ENCODE results near the gene TTC9.

The TTC9 gene

GRCh38 chr14:70643967-70644366 is 2.3 kb downstream of the TTC9 start:
- TF ChIP-seq CTCF (IDR thresholded peaks at IDR 0.05), result no peak
- Histone ChIP-seq H3K27ac (no peak overlapping the region), H3K4me3 (no peak overlapping the region)
- no peak for DNase-seq (ENCODE audit: low spot score)

- no peak for TF ChIP-seq CTCF (IDR thresholded peaks at IDR 0.05)
- Histone ChIP-seq H3K27ac (no peak overlapping the region), H3K4me3 (no peak overlapping the region)
- no peak for DNase-seq (ENCODE audit: low spot score)
Observed at GRCh38 chr14:70645892-70646291, 4.2 kb downstream of the TTC9 start.

GRCh38 chr14:70646705-70647104 is 5.0 kb downstream of the TTC9 start:
- no peak for DNase-seq (ENCODE audit: low spot score)
- Histone ChIP-seq H3K27ac (no peak overlapping the region), H3K4me3 (no peak overlapping the region)
- no peak for TF ChIP-seq CTCF (IDR thresholded peaks at IDR 0.05)

DNA sequence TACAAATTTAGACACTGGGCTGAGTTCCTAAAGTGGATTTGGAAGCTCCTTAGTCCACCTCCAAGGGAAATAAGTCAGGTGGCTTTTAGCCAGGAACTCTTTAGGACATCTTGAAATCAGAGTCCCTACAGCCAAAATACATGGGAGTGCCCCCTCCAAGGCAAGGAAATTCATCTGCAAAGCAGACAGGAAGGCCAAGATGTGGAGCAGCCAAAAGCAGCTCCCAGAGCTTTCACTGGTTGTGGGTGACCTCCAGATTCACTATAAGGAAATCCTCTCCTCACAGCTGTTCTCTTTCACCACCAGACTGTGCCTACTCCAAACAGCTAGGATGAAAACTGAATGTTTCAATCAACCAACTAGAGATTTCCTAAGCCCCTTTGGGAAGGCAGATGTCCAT is 6.6 kb downstream of the TTC9 start:
- DNase-seq (ENCODE audit: low spot score), result no peak
- no peak for TF ChIP-seq CTCF (IDR thresholded peaks at IDR 0.05)
- no peak overlapping the region for H3K4me3 ChIP-seq
- no peak overlapping the region for H3K27ac ChIP-seq

- TF ChIP-seq CTCF (IDR thresholded peaks at IDR 0.05), result no peak
Observed at GRCh38 chr14:70649803-70650202, 8.1 kb downstream of the TTC9 start.

GRCh38 chr14:70651522-70651921 is 9.8 kb downstream of the TTC9 start:
- no peak for TF ChIP-seq CTCF (IDR thresholded peaks at IDR 0.05)
- no peak for DNase-seq (ENCODE audit: low spot score)
- H3K27ac ChIP-seq, result no peak overlapping the region
- no peak overlapping the region for H3K4me3 ChIP-seq

More at GRCh38 chr14:70649803-70650202, 8.1 kb downstream of the TTC9 start:
- no peak overlapping the region for H3K4me3 ChIP-seq
- H3K27ac ChIP-seq, result no peak overlapping the region
- no peak for DNase-seq (ENCODE audit: low spot score)

DNA sequence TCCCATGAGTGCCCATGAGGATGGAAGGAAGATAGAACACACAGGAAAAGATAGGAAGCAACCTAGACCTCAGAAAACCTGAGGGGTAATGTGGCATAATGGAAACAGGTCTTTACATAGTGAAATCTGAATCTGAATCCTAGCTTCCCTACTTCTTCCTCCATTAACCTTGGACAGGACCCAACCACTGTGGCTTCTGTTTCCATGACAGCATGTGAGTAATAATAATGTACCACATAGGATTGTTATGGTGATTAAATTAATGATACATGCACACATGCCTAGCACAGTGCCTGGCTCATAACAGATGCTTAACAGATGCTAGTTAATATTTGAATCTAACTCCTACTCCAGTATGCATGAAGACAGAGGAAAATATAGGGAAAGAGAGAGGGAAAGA is 11.2 kb downstream of the TTC9 start:
- no peak overlapping the region for H3K4me3 ChIP-seq
- H3K27ac ChIP-seq, result no peak overlapping the region
- no peak for TF ChIP-seq CTCF (IDR thresholded peaks at IDR 0.05)
- no peak for DNase-seq (ENCODE audit: low spot score)

Measured in coronary artery (tissue), 2 donors.